DND-41 (cell line): ENCODE measurements around the gene GSAP.

Experiments used
- ATAC-seq: fragments of 200-7000 bp; cut with Tn5 transposase; 3 replicates; pipeline ENCODE4 v1.9.1; 2021; ENCODE audit warnings: low read depth; ENCODE audit not compliant: insufficient read depth
- DNase-seq: peaks from one replicate; pipeline ENCODE4 v3.0.0-alpha.2; 2020
- H2AFZ ChIP-seq: 2 replicates; pipeline ENCODE4 v1.6.0; 2012; ENCODE audit warnings: low read depth, low read length
- H3K27ac ChIP-seq: 2 replicates; pipeline ENCODE4 v1.5.1; 2012; ENCODE audit warnings: low read length, inconsistent platforms
- H3K27me3 ChIP-seq: fragments of 200-600 bp; sonication (generic); 2 replicates; pipeline ENCODE4 v1.6.0; 2012; ENCODE audit warnings: low read length, mild to moderate bottlenecking, inconsistent platforms; ENCODE audit not compliant: insufficient read depth, poor library complexity
- H3K36me3 ChIP-seq: 2 replicates; pipeline ENCODE4 v1.5.1; 2012; ENCODE audit warnings: low read length, inconsistent platforms; ENCODE audit not compliant: insufficient read depth
- H3K4me1 ChIP-seq: 2 replicates; pipeline ENCODE4 v1.5.1; 2012; ENCODE audit warnings: mild to moderate bottlenecking, low read length; ENCODE audit not compliant: insufficient read depth
- H3K4me2 ChIP-seq: 2 replicates; pipeline ENCODE4 v1.6.0; 2012; ENCODE audit warnings: mild to moderate bottlenecking, moderate library complexity, low read length, inconsistent platforms; ENCODE audit not compliant: insufficient read depth
- H3K4me3 ChIP-seq, 2 experiments: fragments of 200-600 bp in 1 of 2; shearing (Covaris generic) in 1 of 2; 2 replicates each; pipeline ENCODE4 v1.5.1; 2012 to 2016; ENCODE audit warnings: inconsistent platforms in 2 of 2, low read length in 2 of 2, mild to moderate bottlenecking in 2 of 2, low read depth in 1 of 2, moderate library complexity in 1 of 2
- H3K79me2 ChIP-seq: 2 replicates; pipeline ENCODE4 v1.6.0; 2012; ENCODE audit warnings: low read length, inconsistent platforms; ENCODE audit not compliant: insufficient read depth
- H3K9ac ChIP-seq: 2 replicates; pipeline ENCODE4 v1.6.0; 2012; ENCODE audit warnings: low read depth, mild to moderate bottlenecking, inconsistent platforms, low read length, moderate library complexity
- H3K9me3 ChIP-seq: 2 replicates; pipeline ENCODE4 v1.5.1; 2012; ENCODE audit warnings: low read length, moderate library complexity, mild to moderate bottlenecking, inconsistent platforms; ENCODE audit not compliant: insufficient read depth, severe bottlenecking
- H4K20me1 ChIP-seq: 2 replicates; pipeline ENCODE4 v1.6.0; 2012; ENCODE audit warnings: low read length; ENCODE audit not compliant: insufficient read depth
- CTCF ChIP-seq: IDR thresholded peaks from 2 replicates; pipeline ENCODE4 v1.5.1; 2012; ENCODE audit warnings: borderline replicate concordance, low read length, moderate library complexity, mild to moderate bottlenecking; ENCODE audit not compliant: poor library complexity, severe bottlenecking; ENCODE audit errors: extremely low read depth
- EZH2 ChIP-seq: IDR thresholded peaks from 3 replicates; pipeline ENCODE4 v1.6.1; 2012; ENCODE audit warnings: borderline replicate concordance, low read depth, mild to moderate bottlenecking, moderate library complexity, low read length, inconsistent platforms; ENCODE audit not compliant: severe bottlenecking

Gene GSAP

GRCh38 chr7:77330169-77330882 lies 85.8 kb downstream of the GSAP start:
- DNase-seq: peak; percentile 22
- no peak overlapping the region for H3K4me2 ChIP-seq

GRCh38 chr7:77329466-77330168 lies 86.5 kb downstream of the GSAP start:
- H3K36me3 ChIP-seq: no peaks in the 10 kb centered on the region
- H3K4me1 ChIP-seq: peaks cover 39% of the 10 kb centered on the region
- H3K9ac ChIP-seq: no peak overlapping the region
- H3K4me3 ChIP-seq: no peak overlapping the region
- H2AFZ ChIP-seq: no peak overlapping the region
- no peaks in the 10 kb centered on the region for H3K9me3 ChIP-seq
- H3K4me2 ChIP-seq: no peak overlapping the region
- no peak for ATAC-seq
- TF ChIP-seq CTCF: no peak
- no peak for TF ChIP-seq EZH2
- no peak overlapping the region for H3K27ac ChIP-seq
- DNase-seq: no peak
- no peaks in the 10 kb centered on the region for H3K27me3 ChIP-seq
- H4K20me1 ChIP-seq: no peaks in the 10 kb centered on the region
- H3K79me2 ChIP-seq: no peaks in the 10 kb centered on the region

More at GRCh38 chr7:77330169-77330882, 85.8 kb downstream of the GSAP start:
- no peaks in the 10 kb centered on the region for H3K36me3 ChIP-seq
- no peak overlapping the region for H3K27ac ChIP-seq
- no peak overlapping the region for H2AFZ ChIP-seq
- H3K79me2 ChIP-seq: no peaks in the 10 kb centered on the region
- H3K9ac ChIP-seq: no peak overlapping the region
- no peaks in the 10 kb centered on the region for H3K9me3 ChIP-seq
- H3K4me1 ChIP-seq: peaks cover 39% of the 10 kb centered on the region
- no peaks in the 10 kb centered on the region for H3K27me3 ChIP-seq
- peak; percentile 37 for ATAC-seq
- no peak for TF ChIP-seq EZH2
- no peak for TF ChIP-seq CTCF
- H4K20me1 ChIP-seq: no peaks in the 10 kb centered on the region
- no peak overlapping the region for H3K4me3 ChIP-seq

- Histone ChIP-seq H3K4me2 (no peak overlapping the region), H2AFZ (no peak overlapping the region)
Observed at GRCh38 chr7:77328669-77329068, 87.5 kb downstream of the GSAP start.

More at GRCh38 chr7:77328669-77329068, 87.5 kb downstream of the GSAP start:
- Histone ChIP-seq H3K4me3 (no peak overlapping the region), H3K27ac (no peak overlapping the region), H4K20me1 (no peaks in the 10 kb centered on the region), H3K9ac (no peak overlapping the region), H3K79me2 (no peaks in the 10 kb centered on the region), H3K36me3 (no peaks in the 10 kb centered on the region), H3K9me3 (no peaks in the 10 kb centered on the region), H3K27me3 (no peaks in the 10 kb centered on the region), H3K4me1 (peaks cover 39% of the 10 kb centered on the region)
- TF ChIP-seq EZH2 (no peak), CTCF (no peak)
- DNase-seq: no peak
- ATAC-seq: no peak
